Brain microvascular endothelial cell (primary cell): ENCODE measurements around the gene ZSWIM8.

Experiments
- DNase-seq: peaks from one replicate; pipeline ENCODE4 v3.0.0-alpha.2; 2020
- H3K27ac ChIP-seq: fragments of 250-450 bp; sonication (Bioruptor Pico); 2 replicates; pipeline ENCODE4 v1.5.1; 2020; ENCODE audit warnings: mild to moderate bottlenecking, moderate library complexity
- H3K27me3 ChIP-seq: fragments of 250-450 bp; sonication (Bioruptor Pico); replicated peaks from 2 replicates; pipeline ENCODE4 v1.5.1; 2020; ENCODE audit warnings: mild to moderate bottlenecking
- H3K36me3 ChIP-seq: fragments of 250-450 bp; sonication (Bioruptor Pico); replicated peaks from 2 replicates; pipeline ENCODE4 v1.5.1; 2020; ENCODE audit warnings: mild to moderate bottlenecking
- H3K4me3 ChIP-seq: 2 replicates; pipeline ENCODE4 v1.5.1; 2011; ENCODE audit warnings: low read depth, mild to moderate bottlenecking, control low read depth, low read length, moderate library complexity
- CTCF ChIP-seq: IDR thresholded peaks from 2 replicates; pipeline ENCODE4 v1.5.1; 2011; ENCODE audit warnings: low read depth, mild to moderate bottlenecking, moderate library complexity, low read length, control low read depth, inconsistent platforms; ENCODE audit errors: missing control alignments
- in situ Hi-C: cut with HindIII; loops from 2 replicates; pipeline ENCODE4 v1.10.0; 2017; ENCODE audit warnings: low sequenced_read_pairs, low pct_ligation_motif_present

The ZSWIM8 gene

GRCh38 chr10:73771722-73772280 is 13.6 kb upstream of the ZSWIM8 start:
- peak; percentile 19 for TF ChIP-seq CTCF
- Histone ChIP-seq H3K4me3 (peak overlapping the region; percentile 81), H3K27ac (peak overlapping the region; percentile 88), H3K27me3 (no peaks in the 10 kb centered on the region), H3K36me3 (peaks cover 56% of the 10 kb centered on the region)
- DNase-seq: peak; percentile 59
- in situ Hi-C loops: no loop called here

- Histone ChIP-seq H3K36me3 (peaks cover 48% of the 10 kb centered on the region), H3K27me3 (no peaks in the 10 kb centered on the region), H3K4me3 (peak overlapping the region; percentile 81), H3K27ac (peak overlapping the region; percentile 88)
- peak; percentile 7 for TF ChIP-seq CTCF
- in situ Hi-C loops: no loop called here
- peak; percentile 62 for DNase-seq
Observed at GRCh38 chr10:73772281-73773151, 12.9 kb upstream of the ZSWIM8 start.

- H3K27ac ChIP-seq: no peak overlapping the region
- in situ Hi-C loops: no loop called here
- no peak for DNase-seq
- H3K27me3 ChIP-seq: no peaks in the 10 kb centered on the region
- peak overlapping the region; percentile 81 for H3K4me3 ChIP-seq
- H3K36me3 ChIP-seq: peaks cover 42% of the 10 kb centered on the region
- no peak for TF ChIP-seq CTCF
Observed at GRCh38 chr10:73773152-73773879, 12.1 kb upstream of the ZSWIM8 start.

- no peak for DNase-seq
- peaks cover 31% of the 10 kb centered on the region for H3K36me3 ChIP-seq
- H3K4me3 ChIP-seq: peak overlapping the region; percentile 81
- peak; percentile 17 for TF ChIP-seq CTCF
- H3K27me3 ChIP-seq: no peaks in the 10 kb centered on the region
- in situ Hi-C loops: no loop called here
- H3K27ac ChIP-seq: no peak overlapping the region
Observed at GRCh38 chr10:73774637-73775036, 10.8 kb upstream of the ZSWIM8 start.

GRCh38 chr10:73779018-73779417 is 6.4 kb upstream of the ZSWIM8 start:
- H3K4me3 ChIP-seq: no peak overlapping the region
- TF ChIP-seq CTCF: no peak
- H3K36me3 ChIP-seq: peaks cover 13% of the 10 kb centered on the region
- H3K27me3 ChIP-seq: no peaks in the 10 kb centered on the region
- no peak for DNase-seq
- no peak overlapping the region for H3K27ac ChIP-seq
- in situ Hi-C loops: no loop called here
